ENCODE results near the gene RIOK1.

DNA sequence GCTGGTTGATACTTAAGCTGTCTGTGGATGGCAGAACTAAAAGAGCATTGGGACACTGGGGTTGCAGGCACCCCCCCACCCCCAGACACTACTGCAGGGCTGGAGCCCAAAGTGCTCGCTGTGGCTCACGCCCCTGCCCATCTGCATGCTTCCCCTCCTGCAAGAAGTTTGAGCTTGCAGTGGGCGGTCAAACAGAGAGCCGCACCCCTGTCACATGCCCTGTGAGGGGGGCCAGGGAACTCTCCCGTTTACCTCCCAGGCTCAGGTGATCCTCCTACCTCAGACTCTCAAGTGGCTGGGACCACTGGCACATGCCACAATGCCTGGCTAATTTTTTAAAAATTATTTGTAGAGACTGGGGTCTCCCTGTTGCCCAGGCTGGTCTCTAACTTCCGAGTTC, 63.3 kb downstream of the RIOK1 start:
- TF ChIP-seq SREBF1 (IDR thresholded peaks at IDR 0.05; ENCODE audit: borderline replicate concordance, low read depth, low read length), result no peak
- no peak for TF ChIP-seq SMARCB1 (IDR thresholded peaks at IDR 0.05; ENCODE audit: insufficient read length, low read depth)

All from K562 (cell line).